HepG2 (cell line): ENCODE results near the gene GAS2. TPM values are rescaled to one million over a fixed set of nuclear protein-coding genes. Genes with fewer than 3 reads are reported as not detected.

Source experiments
- ARID2 ChIP-seq: sonication (generic); formaldehyde crosslinking; IDR thresholded peaks from 2 replicates; pipeline ENCODE4 v1.8.1; 2022; ENCODE audit warnings: mild to moderate bottlenecking, missing genetic modification reagents, borderline replicate concordance
- CBX5 ChIP-seq: sonication (generic); formaldehyde crosslinking; IDR thresholded peaks from 2 replicates; pipeline ENCODE4 v1.4.0; 2020; ENCODE audit warnings: missing genetic modification reagents, borderline replicate concordance
- FOSL2 ChIP-seq: sonication (generic); formaldehyde crosslinking; IDR thresholded peaks from 2 replicates; pipeline ENCODE4 v1.4.0; 2020; ENCODE audit warnings: missing genetic modification reagents
- GABPA ChIP-seq, 2 experiments: IDR thresholded peaks; 2 replicates each; pipeline ENCODE4 v1.6.1; 2011 to 2016; ENCODE audit warnings: low read depth in 2 of 2, low read length in 1 of 2, missing biosample characterization in 1 of 2, missing genetic modification characterization in 1 of 2
- KLF13 ChIP-seq: sonication (generic); formaldehyde crosslinking; IDR thresholded peaks from 2 replicates; pipeline ENCODE4 v1.4.0; 2020; ENCODE audit warnings: mild to moderate bottlenecking, missing genetic modification reagents
- NCOA2 ChIP-seq: sonication (generic); formaldehyde crosslinking; IDR thresholded peaks from 2 replicates; pipeline ENCODE4 v1.8.0; 2022; ENCODE audit warnings: inconsistent platforms
- ONECUT2 ChIP-seq: sonication (generic); formaldehyde crosslinking; IDR thresholded peaks from 2 replicates; pipeline ENCODE4 v1.4.0; 2020; ENCODE audit warnings: missing genetic modification reagents
- SAP130 ChIP-seq: IDR thresholded peaks from 2 replicates; pipeline ENCODE4 v1.6.1; 2016; ENCODE audit warnings: low read depth
- SETDB1 ChIP-seq: sonication (generic); formaldehyde crosslinking; IDR thresholded peaks from 2 replicates; pipeline ENCODE4 v1.5.1; 2020; ENCODE audit warnings: missing genetic modification reagents, mild to moderate bottlenecking, borderline replicate concordance
- TFDP2 ChIP-seq: sonication (generic); formaldehyde crosslinking; IDR thresholded peaks from 2 replicates; pipeline ENCODE4 v1.4.0; 2020; ENCODE audit warnings: missing genetic modification reagents
- TMF1 ChIP-seq: sonication (generic); formaldehyde crosslinking; IDR thresholded peaks from 2 replicates; pipeline ENCODE4 v1.8.1; 2022; ENCODE audit warnings: low read depth, missing genetic modification reagents
- ZFP37 ChIP-seq: sonication (generic); formaldehyde crosslinking; IDR thresholded peaks from 2 replicates; pipeline ENCODE4 v1.4.0; 2020; ENCODE audit warnings: missing genetic modification reagents, borderline replicate concordance
- ZMYM2 ChIP-seq: sonication (generic); formaldehyde crosslinking; IDR thresholded peaks from 2 replicates; pipeline ENCODE4 v1.8.0; 2022; ENCODE audit warnings: mild to moderate bottlenecking, missing genetic modification reagents
- ZNF205 ChIP-seq: IDR thresholded peaks from 2 replicates; pipeline ENCODE4 v1.6.1; 2018; ENCODE audit warnings: missing biosample characterization, missing genetic modification reagents
- ZNF235 ChIP-seq: sonication (generic); formaldehyde crosslinking; IDR thresholded peaks from 2 replicates; pipeline ENCODE4 v1.8.1; 2023; ENCODE audit warnings: mild to moderate bottlenecking, missing genetic modification reagents, borderline replicate concordance
- ZNF501 ChIP-seq: sonication (generic); formaldehyde crosslinking; IDR thresholded peaks from 2 replicates; pipeline ENCODE4 v1.5.1; 2020; ENCODE audit warnings: mild to moderate bottlenecking, moderate library complexity, missing genetic modification reagents
- ZNF577 ChIP-seq: sonication (generic); formaldehyde crosslinking; IDR thresholded peaks from 2 replicates; pipeline ENCODE4 v1.4.0; 2020; ENCODE audit warnings: mild to moderate bottlenecking, low read depth, missing genetic modification reagents, borderline replicate concordance
- ZNF781 ChIP-seq: sonication (generic); formaldehyde crosslinking; IDR thresholded peaks from 2 replicates; pipeline ENCODE4 v1.5.1; 2020; ENCODE audit warnings: borderline replicate concordance, mild to moderate bottlenecking, missing genetic modification reagents; ENCODE audit errors: not compliant biosample characterization
- ZNF879 ChIP-seq: sonication (generic); formaldehyde crosslinking; IDR thresholded peaks from 2 replicates; pipeline ENCODE4 v1.8.1; 2023; ENCODE audit warnings: missing genetic modification reagents
- ZZZ3 ChIP-seq: sonication (generic); formaldehyde crosslinking; IDR thresholded peaks from 2 replicates; pipeline ENCODE4 v1.4.0; 2020; ENCODE audit warnings: missing genetic modification reagents, mild to moderate bottlenecking, borderline replicate concordance
- polyA plus RNA-seq, 8 experiments: library from polyadenylated mRNA; depleted of rRNA in 3 of 8; stranded (reverse) in 7 of 8; unstranded in 1 of 8; fragments of >200 nt; fragmentation: Illumina TruSeq in 4 of 8; extraction: Trizol in 4 of 8; gene quantifications; 2 replicates each; pipeline versions ENCODE4 v1.2.1 to v1.2.3, GENCODE V29; 2011 to 2016; ENCODE audit warnings: low read depth in 4 of 8, missing spikeins in 1 of 8, mixed read lengths in 1 of 8; ENCODE audit not compliant: insufficient read depth in 1 of 8
- total RNA-seq, 5 experiments: library from RNA; depleted of rRNA; stranded (reverse); fragments of >200 nt; fragmentation: Illumina TruSeq; extraction: Trizol; gene quantifications; 2 replicates each; pipeline ENCODE4 v1.2.3, GENCODE V29; 2016; ENCODE audit warnings: low read depth in 1 of 5
- TF ChIP-seq, protein P1 (sequence below): sonication (generic); formaldehyde crosslinking; IDR thresholded peaks from 2 replicates; pipeline ENCODE4 v1.5.0; 2020; ENCODE audit warnings: missing genetic modification reagents
- TF ChIP-seq, protein P2 (sequence below): sonication (generic); formaldehyde crosslinking; IDR thresholded peaks from 2 replicates; pipeline ENCODE4 v1.9.0; 2022; ENCODE audit warnings: missing genetic modification reagents, mild to moderate bottlenecking, borderline replicate concordance

GAS2 gene
- total and polyA plus RNA-seq, 2 of the 13 experiments (the other 11 are each of a cell fraction or from before 2014, with no cell fraction given) = 26.0 to 85.1 TPM

DNA sequence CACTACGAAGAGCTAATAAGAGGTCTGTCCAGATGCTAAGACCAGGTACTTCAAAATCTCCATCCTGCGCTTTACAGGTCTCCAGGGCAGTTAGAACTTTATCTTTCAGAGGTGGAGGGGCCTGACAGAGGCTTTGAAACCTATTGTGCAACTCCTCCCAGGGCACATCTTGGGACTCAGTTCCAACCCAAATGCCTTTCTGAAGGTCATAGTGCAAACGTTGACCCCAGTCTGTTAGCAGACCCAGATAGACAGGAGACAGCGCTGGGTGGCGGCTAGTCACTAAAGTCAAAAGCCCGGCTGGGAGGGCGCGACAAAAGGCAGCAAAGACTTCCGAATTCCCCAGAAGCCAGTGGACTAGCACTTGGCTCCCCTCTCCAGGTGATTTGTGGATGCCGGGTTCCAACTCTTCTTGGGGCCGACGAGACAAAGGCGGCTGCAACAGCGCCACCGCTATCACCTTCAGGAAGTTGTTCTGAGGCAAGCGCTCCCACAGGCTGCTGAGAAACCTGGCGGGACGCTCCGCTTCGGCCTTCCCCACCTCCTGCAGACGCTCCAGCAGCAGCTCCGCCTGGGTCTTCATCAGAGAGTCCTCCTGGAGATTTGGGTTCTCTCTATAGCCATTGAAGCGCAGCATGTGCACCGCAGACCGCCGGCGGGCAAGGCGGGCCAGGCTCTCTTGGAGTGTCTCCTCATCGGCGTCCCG is 41.5 kb upstream of the GAS2 start (continued):
- TF ChIP-seq TFDP2 (CRISPR knock-in tag) = peak; percentile 38; the same call in 1 of the 2 replicates
- no peak for TF ChIP-seq ONECUT2 (CRISPR knock-in tag)
- no peak for TF ChIP-seq FOSL2
- TF ChIP-seq ZNF577 (CRISPR knock-in tag) = no peak
- peak; percentile 10; the same call in 1 of the 2 replicates for TF ChIP-seq SAP130 (CRISPR knock-in tag)
- TF ChIP-seq, protein P1, sequence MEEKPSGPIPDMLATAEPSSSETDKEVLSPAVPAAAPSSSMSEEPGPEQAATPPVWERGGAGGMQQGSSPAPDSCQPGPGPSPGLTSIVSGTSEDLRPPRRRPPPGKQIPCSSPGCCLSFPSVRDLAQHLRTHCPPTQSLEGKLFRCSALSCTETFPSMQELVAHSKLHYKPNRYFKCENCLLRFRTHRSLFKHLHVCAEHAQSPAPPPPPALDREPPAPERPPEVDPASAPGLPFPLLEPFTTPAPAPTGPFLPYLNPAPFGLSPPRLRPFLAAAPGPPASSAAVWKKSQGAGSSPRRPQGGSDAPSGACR (CRISPR knock-in tag) = 0 out of 2 replicates have a peak, but pooled peaks have one; percentile 55
- TF ChIP-seq ARID2 (CRISPR knock-in tag) = 0 out of 2 replicates have a peak, but pooled peaks have one; percentile 76
- peak; percentile 64; the same call in 1 of the 2 replicates for TF ChIP-seq TMF1 (CRISPR knock-in tag)
- no peak for TF ChIP-seq ZFP37 (CRISPR knock-in tag)
- TF ChIP-seq SETDB1 = 0 out of 2 replicates have a peak, but pooled peaks have one; percentile 38
- no peak for TF ChIP-seq ZNF781 (CRISPR knock-in tag)
- no peak for TF ChIP-seq GABPA (IDR thresholded peaks at IDR 0.05; ENCODE audit: low read depth, low read length)
- no peak for TF ChIP-seq GABPA (CRISPR knock-in tag; IDR thresholded peaks at IDR 0.05; ENCODE audit: low read depth)
- TF ChIP-seq ZMYM2 = no peak
- no peak; the same call in 1 of the 2 replicates for TF ChIP-seq ZNF501 (CRISPR knock-in tag)
- 0 out of 2 replicates have a peak, but pooled peaks have one; percentile 2 for TF ChIP-seq CBX5 (CRISPR knock-in tag)
- no peak for TF ChIP-seq ZZZ3 (CRISPR knock-in tag)
- no peak for TF ChIP-seq KLF13 (CRISPR knock-in tag)
- no peak for TF ChIP-seq ZNF205 (CRISPR knock-in tag)
- no peak for TF ChIP-seq NCOA2
- no peak for TF ChIP-seq ZNF879
- no peak for TF ChIP-seq ZNF235 (CRISPR knock-in tag)
- TF ChIP-seq, protein P2, sequence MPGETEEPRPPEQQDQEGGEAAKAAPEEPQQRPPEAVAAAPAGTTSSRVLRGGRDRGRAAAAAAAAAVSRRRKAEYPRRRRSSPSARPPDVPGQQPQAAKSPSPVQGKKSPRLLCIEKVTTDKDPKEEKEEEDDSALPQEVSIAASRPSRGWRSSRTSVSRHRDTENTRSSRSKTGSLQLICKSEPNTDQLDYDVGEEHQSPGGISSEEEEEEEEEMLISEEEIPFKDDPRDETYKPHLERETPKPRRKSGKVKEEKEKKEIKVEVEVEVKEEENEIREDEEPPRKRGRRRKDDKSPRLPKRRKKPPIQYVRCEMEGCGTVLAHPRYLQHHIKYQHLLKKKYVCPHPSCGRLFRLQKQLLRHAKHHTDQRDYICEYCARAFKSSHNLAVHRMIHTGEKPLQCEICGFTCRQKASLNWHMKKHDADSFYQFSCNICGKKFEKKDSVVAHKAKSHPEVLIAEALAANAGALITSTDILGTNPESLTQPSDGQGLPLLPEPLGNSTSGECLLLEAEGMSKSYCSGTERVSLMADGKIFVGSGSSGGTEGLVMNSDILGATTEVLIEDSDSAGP (CRISPR knock-in tag) = no peak
